Measurements from ENCODE around the gene OAF. TPM values are rescaled to one million over a fixed set of nuclear protein-coding genes. Genes with fewer than 3 reads are reported as not detected.

Gene OAF
- total and polyA plus RNA-seq, 2 experiments from 2014 or later: 1.1 to 3.0 TPM

- Histone ChIP-seq H3F3A (replicated peaks; ENCODE audit: low read depth) (no peaks in the 10 kb centered on the region), H3K27ac (ENCODE audit: low read depth) (no peak overlapping the region), H3K4me3 (no peak overlapping the region), H3K36me3 (ENCODE audit: insufficient read depth) (no peaks in the 10 kb centered on the region), H3K79me2 (replicated peaks; ENCODE audit: insufficient read depth) (no peaks in the 10 kb centered on the region), H4K20me1 (replicated peaks; ENCODE audit: insufficient read depth) (no peaks in the 10 kb centered on the region), H3K27me3 (ENCODE audit: insufficient read depth) (peaks cover 18% of the 10 kb centered on the region; the same call in 1 of the 2 replicates), H3K9me2 (ENCODE audit: insufficient read depth) (no peaks in the 10 kb centered on the region), H3K4me2 (no peak overlapping the region), H2AFZ (no peak overlapping the region), H3K4me1 (ENCODE audit: insufficient read depth) (no peaks in the 10 kb centered on the region; the same call in 1 of the 2 replicates)
- no peaks in the 10 kb centered on the region for H3K9me3 Mint-ChIP-seq
- ATAC-seq (no peak), DNase-seq (ENCODE audit: low spot score) (no peak)
- no peaks in the 10 kb centered on the region for H3K36me3 Mint-ChIP-seq (ENCODE audit: low read depth)
- peaks cover 37% of the 10 kb centered on the region for H3K27me3 Mint-ChIP-seq (ENCODE audit: insufficient read depth, low read depth, poor library complexity)
- no peak overlapping the region for H3K27ac Mint-ChIP-seq
- no peak overlapping the region for H3K4me3 Mint-ChIP-seq
- peaks cover 22% of the 10 kb centered on the region for H3K4me1 Mint-ChIP-seq
- TF ChIP-seq REST (IDR thresholded peaks at IDR 0.05; ENCODE audit: unreplicated experiment): no peak
- no peak for TF ChIP-seq ZNF462 (CRISPR knock-in tag; IDR thresholded peaks at IDR 0.05)
- TF ChIP-seq CTCF (conservative IDR thresholded peaks at IDR 0.05; ENCODE audit: low read depth in 2 of 2): no peak
- TF ChIP-seq EZH2phosphoT487 (IDR thresholded peaks at IDR 0.05; ENCODE audit: unreplicated experiment): no peak
- TF ChIP-seq CREB1 (CRISPR knock-in tag; IDR thresholded peaks at IDR 0.05; ENCODE audit: low read depth): no peak
- no peak for TF ChIP-seq ZNF114 (CRISPR knock-in tag; IDR thresholded peaks at IDR 0.05)
- no peak for TF ChIP-seq JUNB (IDR thresholded peaks at IDR 0.05; ENCODE audit: unreplicated experiment)
- no peak for TF ChIP-seq ZNF331 (CRISPR knock-in tag; IDR thresholded peaks at IDR 0.05; ENCODE audit: low read depth)
Observed at GRCh38 chr11:120181376-120181975, 29.4 kb upstream of the OAF start.

All from GM23338 (cell line).